ENCODE measurements around the gene FBL. TPM values are rescaled to one million over a fixed set of nuclear protein-coding genes. Genes with fewer than 3 reads are reported as not detected.
"Not testable (repeated sequence)": the region's sequence is repeated elsewhere in the genome, so short reads cannot be mapped to it uniquely, and the experiment has no call there.

FBL gene
- total RNA-seq (2014; rRNA removed; shearing (Covaris generic)), result 376 and 414 TPM in 2 replicates

DNA sequence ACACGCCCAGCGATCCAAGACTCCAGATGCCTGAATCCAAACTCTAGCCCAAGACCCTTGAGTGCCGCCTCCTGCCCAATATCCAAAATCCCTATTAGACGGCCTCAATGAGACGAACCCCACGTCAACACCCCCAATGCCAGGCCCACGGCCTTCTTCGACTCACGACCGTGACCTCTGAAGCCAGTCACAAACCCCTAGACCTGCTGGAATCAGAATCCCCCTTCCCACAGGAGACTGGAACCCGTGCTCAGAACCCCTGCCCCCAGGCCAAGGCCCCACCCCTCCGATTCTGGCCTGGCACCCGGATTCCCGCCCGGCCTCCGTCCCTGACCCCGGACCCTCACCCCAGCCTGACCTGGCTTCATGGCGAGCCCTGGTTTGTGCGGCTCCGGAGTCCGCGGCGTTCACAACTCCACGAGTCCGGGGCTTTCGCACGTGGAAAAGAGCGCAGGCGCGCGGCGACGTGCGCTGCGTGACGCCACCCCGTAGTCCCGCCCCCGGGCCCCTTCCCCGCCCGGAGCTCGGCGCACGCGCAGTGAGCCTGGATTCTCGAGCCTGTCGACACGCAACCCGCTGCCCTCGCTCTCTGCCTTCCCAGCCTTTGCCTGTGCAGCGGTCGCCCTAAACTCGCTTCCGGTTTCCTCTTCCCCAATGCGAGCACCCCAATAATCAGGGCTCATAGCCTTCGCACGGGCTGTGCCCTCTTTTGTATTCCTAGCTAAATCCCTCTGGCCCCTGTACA lies at the start of gene FBL:
TSS of gene FBL (minus strand) at position 447 of the 745 bp plus-strand sequence. CDS start at position 368, 79 bp downstream.
- DNase-seq, result peak; percentile 99
- Histone ChIP-seq H3K36me3 (replicated peaks; ENCODE audit: control insufficient read depth, insufficient read depth, low read length) (peaks cover 2% of the 10 kb centered on the region), H3K4me3 (ENCODE audit: insufficient read depth, low read depth, low read length) (peak within 1 kb of the TSS; percentile 96), H3K27me3 (ENCODE audit: control insufficient read depth, insufficient read depth, low read length) (no peaks in the 10 kb centered on the region)

DNA sequence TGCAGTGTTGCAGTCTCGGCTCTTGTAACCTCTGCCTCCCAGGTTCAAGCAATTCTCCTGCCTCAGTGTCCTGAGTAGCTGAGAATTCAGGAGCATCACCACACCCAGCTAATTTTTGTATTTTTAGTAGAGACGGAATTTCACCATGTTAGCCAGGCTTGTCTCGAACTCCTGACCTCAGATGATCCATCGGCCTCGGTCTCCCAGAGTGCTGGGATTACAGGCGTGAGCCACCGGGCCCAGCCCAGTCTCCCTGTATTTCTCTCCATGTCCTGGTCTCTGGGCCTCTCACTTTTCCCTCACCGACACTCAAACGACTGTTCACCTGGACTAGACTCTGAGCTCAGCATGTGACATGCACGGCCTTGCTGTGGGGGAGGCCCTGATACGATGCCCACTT lies 48.9 kb upstream of the FBL start:
- not testable (repeated sequence) for DNase-seq; H3K27me3 ChIP-seq (ENCODE audit: control insufficient read depth, insufficient read depth, low read length); H3K36me3 ChIP-seq (replicated peaks; ENCODE audit: control insufficient read depth, insufficient read depth, low read length); H3K4me3 ChIP-seq (ENCODE audit: insufficient read depth, low read depth, low read length)

DNA sequence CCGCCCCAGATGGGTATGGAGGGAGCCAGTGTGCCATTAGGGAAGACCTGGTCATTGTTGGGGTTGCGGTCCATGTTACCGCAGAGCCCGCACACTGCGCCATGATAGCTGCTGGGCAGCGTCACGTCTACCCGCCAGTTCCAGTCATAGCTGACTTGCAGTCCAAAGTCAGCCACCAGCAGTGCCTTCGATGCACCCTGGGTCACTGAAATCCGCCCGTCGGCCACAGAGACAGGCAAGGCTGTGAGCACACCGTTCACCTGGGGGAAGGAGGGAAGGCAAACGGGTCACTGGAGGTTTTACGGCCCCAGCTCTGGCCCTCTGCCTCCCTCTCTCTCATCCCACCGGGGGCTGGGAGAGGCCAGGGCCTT lies 48.0 kb upstream of the FBL start:
- not testable (repeated sequence) for DNase-seq; H3K27me3 ChIP-seq (ENCODE audit: control insufficient read depth, insufficient read depth, low read length); H3K36me3 ChIP-seq (replicated peaks; ENCODE audit: control insufficient read depth, insufficient read depth, low read length); H3K4me3 ChIP-seq (ENCODE audit: insufficient read depth, low read depth, low read length)

DNA sequence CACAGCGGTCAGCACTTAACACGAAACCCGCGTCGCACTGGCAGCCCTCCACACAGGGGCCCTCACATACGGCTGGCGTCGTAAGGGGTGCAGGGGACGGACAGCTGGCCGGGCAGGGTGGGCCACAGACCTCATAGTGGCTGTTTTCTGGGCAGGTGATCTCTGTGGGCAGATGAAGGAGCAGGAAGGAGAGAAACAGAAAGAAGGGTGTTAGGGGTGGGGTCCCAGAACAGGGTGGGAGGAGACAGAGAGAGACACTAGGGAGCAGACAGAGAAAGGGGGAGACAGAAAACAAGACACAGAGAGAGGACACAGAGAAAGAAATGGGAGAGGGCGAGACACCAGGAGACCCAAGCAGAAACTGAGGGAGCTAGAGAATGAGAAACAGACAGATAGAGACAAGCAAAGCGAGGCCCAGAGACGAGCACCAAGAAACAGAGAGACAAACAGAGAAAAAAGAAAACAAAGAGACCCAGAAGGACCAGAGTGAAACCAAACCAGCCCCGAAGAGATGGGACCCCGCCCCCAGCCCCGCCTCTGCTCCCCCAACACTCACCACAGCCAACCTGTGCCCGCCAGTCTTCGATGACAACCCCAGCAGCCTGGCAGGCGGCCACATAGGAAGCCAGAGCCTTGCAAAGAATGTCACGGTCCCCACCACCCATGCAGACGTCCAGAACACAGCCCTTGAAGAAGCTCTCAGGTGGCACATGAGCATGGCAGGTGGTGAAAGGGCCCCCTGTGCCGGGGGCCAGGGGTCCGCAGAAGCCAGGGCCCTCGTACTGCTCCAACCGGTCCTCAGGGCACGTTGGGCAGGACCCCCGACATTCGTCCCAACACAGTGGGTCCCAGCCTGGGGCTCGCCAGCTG lies 47.4 kb upstream of the FBL start:
- peak; percentile 62 for DNase-seq
- H3K36me3 ChIP-seq (replicated peaks; ENCODE audit: control insufficient read depth, insufficient read depth, low read length), result not testable (repeated sequence)

DNA sequence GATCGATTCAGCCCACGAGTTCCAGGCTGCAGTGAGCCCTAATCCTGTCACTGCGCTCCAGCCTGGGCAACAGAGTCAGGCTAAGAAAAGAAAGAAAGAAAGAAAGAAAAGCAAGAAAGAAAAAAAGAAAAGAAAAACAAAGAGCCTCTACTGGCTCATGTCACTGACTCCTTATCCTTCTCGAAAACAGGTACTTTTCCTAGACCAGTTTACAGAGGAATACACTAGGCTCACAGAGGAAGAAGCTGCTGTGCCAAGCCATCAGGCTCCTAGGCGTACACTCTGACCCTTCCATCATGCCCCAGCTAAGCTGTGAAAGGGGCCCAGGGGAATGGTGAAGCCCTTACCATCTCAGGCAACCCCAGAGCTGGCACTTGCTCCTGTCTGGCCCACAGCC lies 46.3 kb upstream of the FBL start:
- not testable (repeated sequence) for H3K4me3 ChIP-seq (ENCODE audit: insufficient read depth, low read depth, low read length); DNase-seq; H3K36me3 ChIP-seq (replicated peaks; ENCODE audit: control insufficient read depth, insufficient read depth, low read length); H3K27me3 ChIP-seq (ENCODE audit: control insufficient read depth, insufficient read depth, low read length)

More for the DNA sequence above, 47.4 kb upstream of the FBL start:
- H3K27me3 ChIP-seq (ENCODE audit: control insufficient read depth, insufficient read depth, low read length); H3K4me3 ChIP-seq (ENCODE audit: insufficient read depth, low read depth, low read length): not testable (repeated sequence)

DNA sequence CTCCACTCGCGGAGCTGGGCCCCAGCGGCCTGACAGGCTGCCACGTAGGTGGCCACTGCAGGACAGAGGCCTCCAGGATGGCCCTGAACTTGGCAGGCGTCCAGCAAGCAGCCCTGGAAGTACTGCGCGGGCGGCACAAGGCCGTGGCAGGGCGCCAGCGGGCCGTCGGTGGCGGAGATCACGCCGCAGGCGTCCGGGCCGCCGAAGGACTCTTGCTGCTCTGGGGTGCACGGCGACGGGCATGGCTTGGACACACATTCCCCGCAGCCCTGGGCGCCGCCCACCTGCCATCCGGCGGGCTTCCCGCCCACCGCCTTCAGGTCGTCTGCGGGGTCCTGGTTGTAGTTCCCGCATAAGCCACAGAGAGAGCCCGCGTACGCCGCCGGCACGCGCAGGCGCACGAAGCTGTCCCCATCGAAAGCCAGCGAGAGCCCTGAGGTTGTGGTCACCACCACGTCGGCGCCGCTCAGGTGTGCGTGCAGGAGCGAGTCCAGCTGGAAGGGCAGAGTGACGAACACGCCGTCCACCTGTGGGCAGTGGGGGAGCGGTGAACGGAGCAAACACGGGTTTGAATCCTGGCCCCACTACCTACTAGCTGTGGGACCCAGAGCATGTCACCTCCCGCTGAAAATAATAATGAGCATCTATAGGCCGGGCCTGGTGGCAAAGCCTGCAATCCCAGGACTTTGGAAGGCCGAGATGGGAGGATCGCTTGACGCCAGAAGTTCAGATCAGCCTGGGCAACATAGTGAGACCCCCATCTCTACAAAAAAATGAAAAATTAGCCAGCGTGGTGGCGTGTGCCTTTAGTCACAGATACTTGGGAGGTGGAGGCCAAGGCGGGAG lies 45.7 kb upstream of the FBL start:
- H3K36me3 ChIP-seq (replicated peaks; ENCODE audit: control insufficient read depth, insufficient read depth, low read length); H3K27me3 ChIP-seq (ENCODE audit: control insufficient read depth, insufficient read depth, low read length); H3K4me3 ChIP-seq (ENCODE audit: insufficient read depth, low read depth, low read length): not testable (repeated sequence)
- DNase-seq, result peak; percentile 78

DNA sequence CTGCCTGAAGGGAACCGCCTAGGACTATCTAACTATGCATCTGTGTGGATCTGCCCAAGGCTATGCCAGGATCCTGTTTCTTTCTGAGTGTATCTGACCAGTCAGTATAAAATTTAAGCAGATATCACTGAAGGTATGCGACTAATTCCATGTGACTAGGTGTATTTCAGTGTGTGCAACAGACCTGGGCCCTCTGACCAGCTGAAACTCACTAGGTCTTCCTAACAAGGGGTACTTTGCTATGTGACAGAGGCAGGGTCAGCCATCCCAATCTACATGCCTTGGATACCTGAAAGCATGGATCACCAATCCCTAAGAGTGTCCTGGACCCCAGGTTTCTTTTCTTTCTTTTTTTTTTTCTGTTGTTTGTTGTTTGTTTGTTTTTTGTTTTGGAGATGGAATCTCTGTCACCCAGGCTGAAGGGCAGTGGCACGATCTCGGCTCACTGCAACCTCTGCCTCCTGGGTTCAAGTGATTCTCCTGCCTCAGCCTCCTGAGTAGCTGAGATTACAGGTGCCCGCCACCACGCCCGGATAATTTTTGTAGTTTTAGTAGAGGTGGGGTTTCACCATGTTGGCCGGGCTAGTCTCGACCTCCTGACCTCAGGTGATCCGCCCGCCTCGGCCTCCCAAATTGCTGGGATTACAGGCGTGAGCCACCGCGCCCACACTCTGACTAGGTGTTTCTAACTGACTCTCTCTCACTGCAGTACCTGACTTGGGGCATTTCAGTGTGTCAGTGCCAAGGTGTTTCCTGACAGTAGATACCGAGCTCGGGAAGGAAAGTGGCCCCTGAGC lies 44.8 kb upstream of the FBL start:
- Histone ChIP-seq H3K4me3 (ENCODE audit: insufficient read depth, low read depth, low read length) (no peak overlapping the region), H3K27me3 (ENCODE audit: control insufficient read depth, insufficient read depth, low read length) (no peaks in the 10 kb centered on the region)
- peak; percentile 34 for DNase-seq

DNA sequence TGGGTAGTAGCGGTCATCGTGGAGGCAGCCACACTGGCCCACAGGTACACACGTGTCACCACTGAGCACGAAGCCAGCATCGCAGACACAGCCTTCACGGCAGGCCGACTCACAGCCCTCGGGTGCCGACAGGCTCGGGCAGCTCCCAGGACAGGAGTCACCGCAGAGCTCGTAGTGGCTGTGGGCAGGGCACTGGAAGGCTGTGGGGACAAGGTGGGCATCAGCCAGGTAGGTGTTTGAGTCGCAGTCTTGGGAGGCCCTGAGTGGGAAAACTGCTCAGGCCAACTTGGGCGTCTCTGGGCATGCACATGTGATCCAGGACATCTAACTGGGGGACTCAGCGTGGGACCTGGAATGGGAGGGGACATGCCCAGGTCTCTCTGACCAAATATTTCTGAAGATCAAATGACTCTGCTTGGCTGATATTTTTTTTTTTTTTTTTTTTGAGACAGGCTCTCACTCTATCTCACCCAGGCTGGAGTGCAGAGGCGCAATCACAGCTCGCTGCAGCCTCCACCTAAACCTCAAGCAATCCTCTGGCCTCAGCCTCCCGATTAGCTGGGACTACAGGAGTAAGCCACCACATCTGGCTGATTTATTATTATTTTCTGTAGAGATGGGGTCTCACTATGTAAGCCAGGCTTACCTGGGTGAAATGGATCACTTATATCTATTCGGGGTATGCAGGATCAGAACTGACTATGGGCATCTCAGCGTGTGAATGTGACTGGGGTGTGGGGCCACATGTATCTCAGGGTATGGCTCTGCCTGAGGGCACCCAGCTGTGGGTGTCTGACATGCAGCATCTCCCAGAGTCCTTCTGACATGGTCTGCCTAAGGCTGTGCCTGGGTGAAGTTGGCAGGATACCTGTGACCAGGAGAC lies 43.9 kb upstream of the FBL start:
- not testable (repeated sequence) for H3K36me3 ChIP-seq (replicated peaks; ENCODE audit: control insufficient read depth, insufficient read depth, low read length); H3K4me3 ChIP-seq (ENCODE audit: insufficient read depth, low read depth, low read length); H3K27me3 ChIP-seq (ENCODE audit: control insufficient read depth, insufficient read depth, low read length)
- DNase-seq, result peak; percentile 36

More for the DNA sequence above, 44.8 kb upstream of the FBL start:
- no peaks in the 10 kb centered on the region for H3K36me3 ChIP-seq (replicated peaks; ENCODE audit: control insufficient read depth, insufficient read depth, low read length)

DNA sequence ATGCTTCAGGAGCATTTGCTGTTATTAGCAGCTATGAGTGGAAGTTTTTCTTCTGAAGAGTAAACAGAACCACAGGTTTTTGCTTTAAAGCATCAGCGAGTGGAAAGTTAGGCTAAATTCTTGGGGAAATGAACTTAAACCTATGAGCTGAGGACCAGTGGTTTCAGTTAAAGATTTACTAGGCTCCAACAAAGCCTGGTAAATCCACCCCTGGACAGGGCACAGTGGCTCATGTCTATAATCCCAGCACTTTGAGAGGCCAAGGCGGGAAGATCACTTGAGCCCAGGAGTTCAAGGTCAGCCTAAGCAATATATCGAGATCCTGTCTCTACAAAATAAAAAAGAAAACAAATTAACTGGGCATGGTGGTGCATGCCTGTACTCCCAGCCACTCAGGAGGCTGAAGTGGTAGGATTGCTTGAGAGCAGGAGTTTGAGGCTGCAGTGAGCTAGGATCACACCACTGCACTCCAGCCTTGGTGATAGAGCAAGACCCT lies 41.3 kb upstream of the FBL start:
- not testable (repeated sequence) for H3K27me3 ChIP-seq (ENCODE audit: control insufficient read depth, insufficient read depth, low read length); H3K4me3 ChIP-seq (ENCODE audit: insufficient read depth, low read depth, low read length); DNase-seq; H3K36me3 ChIP-seq (replicated peaks; ENCODE audit: control insufficient read depth, insufficient read depth, low read length)

DNA sequence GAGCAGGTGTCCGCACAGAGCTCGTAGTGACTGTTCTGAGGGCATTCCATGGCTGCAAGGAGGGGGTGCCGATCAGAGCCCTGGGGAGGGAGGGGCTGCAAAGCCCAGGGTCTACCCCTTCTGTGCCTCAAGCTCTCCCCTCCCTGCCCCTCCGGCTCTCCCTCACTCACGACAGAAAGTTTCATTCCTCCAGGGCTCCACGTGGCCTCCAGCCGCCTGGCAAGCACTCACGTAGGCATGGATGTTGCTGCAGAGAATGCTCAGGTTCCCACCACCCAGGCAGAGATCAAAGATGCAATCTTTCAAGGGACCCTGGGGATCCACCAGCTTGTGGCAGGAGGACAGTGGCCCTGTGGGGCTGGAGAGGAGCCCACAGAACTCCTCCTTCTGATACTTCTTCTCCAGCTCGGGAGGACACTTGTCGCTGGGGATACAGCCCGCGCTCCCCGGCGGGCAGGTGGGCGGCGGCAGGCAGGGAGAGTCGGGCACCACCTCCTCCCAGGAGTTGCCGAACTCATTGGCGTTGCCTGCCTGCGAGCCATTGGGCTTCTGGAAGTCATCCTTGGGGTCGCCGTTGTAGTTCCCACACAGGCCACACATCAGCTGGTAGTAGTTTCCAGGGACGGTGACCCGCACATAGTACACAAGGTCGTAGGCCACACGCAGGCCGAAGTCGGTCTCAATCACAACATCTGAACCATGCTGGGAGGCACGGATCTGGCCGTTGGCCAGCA lies 39.8 kb upstream of the FBL start:
- not testable (repeated sequence) for H3K4me3 ChIP-seq (ENCODE audit: insufficient read depth, low read depth, low read length); H3K27me3 ChIP-seq (ENCODE audit: control insufficient read depth, insufficient read depth, low read length); H3K36me3 ChIP-seq (replicated peaks; ENCODE audit: control insufficient read depth, insufficient read depth, low read length); DNase-seq

DNA sequence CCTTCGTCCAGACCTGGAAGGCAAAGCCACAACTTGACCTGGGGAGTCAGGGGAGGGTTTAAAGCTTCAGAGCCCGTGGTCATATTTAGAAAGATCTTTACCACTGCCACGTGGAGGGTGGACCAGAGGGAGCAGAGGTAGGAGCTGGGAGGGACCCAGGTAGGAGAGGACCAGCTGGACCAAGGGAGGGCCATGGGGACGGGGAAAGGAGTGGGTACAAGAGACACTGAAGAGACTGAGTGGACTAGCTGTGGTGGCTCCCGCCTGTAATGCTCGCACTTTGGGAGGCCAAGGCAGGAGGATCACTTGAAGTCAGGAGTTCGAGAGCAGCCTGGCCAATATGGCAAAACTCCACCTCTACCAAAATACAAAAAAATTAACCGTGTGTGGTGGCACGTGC lies 38.5 kb upstream of the FBL start:
- H3K4me3 ChIP-seq (ENCODE audit: insufficient read depth, low read depth, low read length); DNase-seq; H3K27me3 ChIP-seq (ENCODE audit: control insufficient read depth, insufficient read depth, low read length); H3K36me3 ChIP-seq (replicated peaks; ENCODE audit: control insufficient read depth, insufficient read depth, low read length): not testable (repeated sequence)

DNA sequence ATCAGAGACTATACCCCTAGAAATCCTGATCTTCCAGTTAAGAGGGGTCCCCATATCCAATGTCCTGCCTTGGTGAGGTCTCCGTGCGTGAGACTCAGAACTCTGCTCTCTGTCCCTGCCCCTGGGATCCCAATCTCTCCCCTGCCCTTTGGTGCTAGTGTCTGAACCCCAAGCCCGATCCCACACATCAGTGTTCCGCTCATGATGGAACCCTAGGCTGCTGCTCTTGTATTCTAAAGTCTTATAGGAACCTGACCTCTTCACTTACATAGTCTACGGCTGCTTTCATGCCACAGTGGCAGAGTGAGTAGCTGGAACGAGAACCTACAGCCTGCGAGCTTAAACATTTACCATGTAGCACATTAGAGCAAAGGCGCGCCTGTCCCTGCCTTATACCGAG lies 36.5 kb upstream of the FBL start:
- not testable (repeated sequence) for DNase-seq; H3K4me3 ChIP-seq (ENCODE audit: insufficient read depth, low read depth, low read length); H3K27me3 ChIP-seq (ENCODE audit: control insufficient read depth, insufficient read depth, low read length); H3K36me3 ChIP-seq (replicated peaks; ENCODE audit: control insufficient read depth, insufficient read depth, low read length)
